Ishikawa (cell line): Measurements from ENCODE around the gene COQ4.
A peak's percentile ranks its signal among the peaks of the same experiment; 100 is the strongest.

Source experiments
- CEBPB ChIP-seq: IDR thresholded peaks from 2 replicates; pipeline ENCODE4 v1.6.1; 2012
- CREB1 ChIP-seq: IDR thresholded peaks from 2 replicates; pipeline ENCODE4 v1.6.1; 2012; ENCODE audit warnings: low read depth
- EGR1 ChIP-seq: IDR thresholded peaks from 2 replicates; pipeline ENCODE4 v1.6.1; 2012
- EP300 ChIP-seq: IDR thresholded peaks from 2 replicates; pipeline ENCODE4 v1.6.1; 2012; ENCODE audit warnings: borderline replicate concordance
- FOXM1 ChIP-seq: IDR thresholded peaks from 2 replicates; pipeline ENCODE4 v1.6.1; 2012; ENCODE audit warnings: low read depth, borderline replicate concordance
- NFIC ChIP-seq: IDR thresholded peaks from 2 replicates; pipeline ENCODE4 v1.6.1; 2012
- RAD21 ChIP-seq: IDR thresholded peaks from 2 replicates; pipeline ENCODE4 v1.6.1; 2012; ENCODE audit warnings: low read depth
- TAF1 ChIP-seq: IDR thresholded peaks from 2 replicates; pipeline ENCODE4 v1.6.1; 2012; ENCODE audit warnings: low read depth, mild to moderate bottlenecking
- TCF12 ChIP-seq: IDR thresholded peaks from 2 replicates; pipeline ENCODE4 v1.6.1; 2012; ENCODE audit warnings: low read depth
- TEAD4 ChIP-seq: IDR thresholded peaks from 2 replicates; pipeline ENCODE4 v1.6.1; 2012
- YY1 ChIP-seq: IDR thresholded peaks from 2 replicates; pipeline ENCODE4 v1.6.1; 2012; ENCODE audit warnings: low read depth
- ZBTB7A ChIP-seq: IDR thresholded peaks from 2 replicates; pipeline ENCODE4 v1.6.1; 2012; ENCODE audit warnings: low read depth
- TF ChIP-seq, protein P1 (sequence below): IDR thresholded peaks from 2 replicates; pipeline ENCODE4 v1.6.1; 2012
- TF ChIP-seq, protein P2 (sequence below): IDR thresholded peaks from 2 replicates; pipeline ENCODE4 v1.6.1; 2012
- TF ChIP-seq, protein P3 (sequence below): IDR thresholded peaks from 2 replicates; pipeline ENCODE4 v1.6.1; 2012; ENCODE audit warnings: low read depth, mild to moderate bottlenecking

The COQ4 gene

DNA sequence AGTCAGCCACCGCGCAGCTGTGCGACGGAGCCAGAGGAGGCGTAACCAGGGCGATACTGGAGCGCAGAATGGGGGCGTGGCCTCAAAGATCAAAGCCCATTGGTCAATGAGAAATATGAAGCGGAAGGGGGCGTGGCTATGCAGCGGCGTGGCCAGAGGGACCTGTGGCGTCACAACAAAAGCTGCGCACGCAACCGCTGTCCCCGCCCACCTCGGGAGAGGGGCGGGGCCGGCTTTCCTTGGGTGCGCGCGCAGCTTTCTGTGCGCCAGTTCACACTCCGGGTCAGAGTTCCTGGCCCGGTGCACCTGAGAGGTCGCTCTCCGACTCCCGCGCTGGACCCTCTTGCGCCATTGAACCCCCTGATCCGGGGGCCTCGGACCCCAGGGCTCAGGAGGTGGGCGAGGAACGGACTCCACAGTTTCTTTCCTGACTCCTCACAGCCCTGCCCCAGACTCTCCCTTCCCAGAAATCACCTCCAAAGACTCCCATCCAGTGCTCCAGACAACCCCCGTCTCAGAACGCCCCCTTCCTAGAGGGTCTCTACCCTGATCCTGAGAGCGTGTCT, 46.5 kb upstream of the COQ4 start, which contains the start of gene SWI5:
TSS of gene SWI5 (plus strand) at position 269 of the 566 bp plus-strand sequence.
- TF ChIP-seq RAD21, result no peak
- no peak for TF ChIP-seq FOXM1
- TF ChIP-seq ZBTB7A, result no peak
- peak; percentile 46; the same call in 1 of the 2 replicates for TF ChIP-seq CREB1
- TF ChIP-seq, protein P1, sequence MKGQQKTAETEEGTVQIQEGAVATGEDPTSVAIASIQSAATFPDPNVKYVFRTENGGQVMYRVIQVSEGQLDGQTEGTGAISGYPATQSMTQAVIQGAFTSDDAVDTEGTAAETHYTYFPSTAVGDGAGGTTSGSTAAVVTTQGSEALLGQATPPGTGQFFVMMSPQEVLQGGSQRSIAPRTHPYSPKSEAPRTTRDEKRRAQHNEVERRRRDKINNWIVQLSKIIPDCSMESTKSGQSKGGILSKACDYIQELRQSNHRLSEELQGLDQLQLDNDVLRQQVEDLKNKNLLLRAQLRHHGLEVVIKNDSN, result peak; percentile 51
- TF ChIP-seq, protein P2, sequence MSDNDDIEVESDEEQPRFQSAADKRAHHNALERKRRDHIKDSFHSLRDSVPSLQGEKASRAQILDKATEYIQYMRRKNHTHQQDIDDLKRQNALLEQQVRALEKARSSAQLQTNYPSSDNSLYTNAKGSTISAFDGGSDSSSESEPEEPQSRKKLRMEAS, result peak; percentile 8; the same call in 1 of the 2 replicates
- peak; percentile 36; the same call in 1 of the 2 replicates for TF ChIP-seq NFIC
- TF ChIP-seq, protein P3, sequence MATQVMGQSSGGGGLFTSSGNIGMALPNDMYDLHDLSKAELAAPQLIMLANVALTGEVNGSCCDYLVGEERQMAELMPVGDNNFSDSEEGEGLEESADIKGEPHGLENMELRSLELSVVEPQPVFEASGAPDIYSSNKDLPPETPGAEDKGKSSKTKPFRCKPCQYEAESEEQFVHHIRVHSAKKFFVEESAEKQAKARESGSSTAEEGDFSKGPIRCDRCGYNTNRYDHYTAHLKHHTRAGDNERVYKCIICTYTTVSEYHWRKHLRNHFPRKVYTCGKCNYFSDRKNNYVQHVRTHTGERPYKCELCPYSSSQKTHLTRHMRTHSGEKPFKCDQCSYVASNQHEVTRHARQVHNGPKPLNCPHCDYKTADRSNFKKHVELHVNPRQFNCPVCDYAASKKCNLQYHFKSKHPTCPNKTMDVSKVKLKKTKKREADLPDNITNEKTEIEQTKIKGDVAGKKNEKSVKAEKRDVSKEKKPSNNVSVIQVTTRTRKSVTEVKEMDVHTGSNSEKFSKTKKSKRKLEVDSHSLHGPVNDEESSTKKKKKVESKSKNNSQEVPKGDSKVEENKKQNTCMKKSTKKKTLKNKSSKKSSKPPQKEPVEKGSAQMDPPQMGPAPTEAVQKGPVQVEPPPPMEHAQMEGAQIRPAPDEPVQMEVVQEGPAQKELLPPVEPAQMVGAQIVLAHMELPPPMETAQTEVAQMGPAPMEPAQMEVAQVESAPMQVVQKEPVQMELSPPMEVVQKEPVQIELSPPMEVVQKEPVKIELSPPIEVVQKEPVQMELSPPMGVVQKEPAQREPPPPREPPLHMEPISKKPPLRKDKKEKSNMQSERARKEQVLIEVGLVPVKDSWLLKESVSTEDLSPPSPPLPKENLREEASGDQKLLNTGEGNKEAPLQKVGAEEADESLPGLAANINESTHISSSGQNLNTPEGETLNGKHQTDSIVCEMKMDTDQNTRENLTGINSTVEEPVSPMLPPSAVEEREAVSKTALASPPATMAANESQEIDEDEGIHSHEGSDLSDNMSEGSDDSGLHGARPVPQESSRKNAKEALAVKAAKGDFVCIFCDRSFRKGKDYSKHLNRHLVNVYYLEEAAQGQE, result no peak
- no peak for TF ChIP-seq EP300
- peak; percentile 39; the same call in 1 of the 2 replicates for TF ChIP-seq CEBPB
- 0 out of 2 replicates have a peak, but pooled peaks have one; percentile 11 for TF ChIP-seq TCF12
- no peak for TF ChIP-seq EGR1
- no peak for TF ChIP-seq TEAD4
- no peak for TF ChIP-seq YY1
- TF ChIP-seq TAF1, result peak; percentile 90

DNA sequence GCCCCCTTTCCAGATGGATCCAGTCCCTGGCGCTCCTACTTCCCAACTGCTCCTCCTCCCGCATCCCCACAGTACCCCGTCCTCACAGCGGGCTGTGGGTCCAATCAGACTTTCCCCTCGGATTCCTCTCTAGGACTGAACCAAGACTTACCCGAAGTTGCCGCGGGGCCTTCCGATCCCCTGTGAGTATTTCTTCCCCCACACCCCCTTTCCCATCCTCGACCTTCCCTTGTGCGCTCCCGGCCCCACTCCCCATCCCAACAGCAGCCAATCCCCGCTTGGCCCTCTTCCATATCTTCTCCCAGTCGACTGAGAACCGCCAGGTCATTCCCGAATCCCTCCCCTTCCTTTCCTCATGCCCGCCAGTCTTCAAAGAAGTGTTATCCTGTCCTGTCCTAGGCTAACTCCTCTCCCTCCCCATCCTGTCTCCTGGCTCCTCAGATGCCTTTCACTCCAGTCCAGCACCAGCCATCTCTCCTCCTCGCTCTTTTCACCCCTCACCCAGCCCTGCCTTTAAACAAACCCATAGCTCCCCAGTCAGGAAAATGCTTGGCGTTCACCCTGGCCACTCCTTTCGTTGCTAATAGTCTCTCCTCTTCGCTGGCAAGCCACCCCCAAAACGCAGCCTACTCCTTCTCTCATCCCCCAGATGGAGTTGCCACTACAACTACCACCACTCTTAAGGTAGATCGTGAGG, 45.9 kb upstream of the COQ4 start:
- TF ChIP-seq CEBPB, result no peak
- TF ChIP-seq, protein P1, result no peak
- TF ChIP-seq FOXM1, result no peak
- TF ChIP-seq RAD21, result no peak
- 0 out of 2 replicates have a peak, but pooled peaks have one; percentile 38 for TF ChIP-seq ZBTB7A
- TF ChIP-seq TCF12, result no peak
- no peak for TF ChIP-seq TEAD4

DNA sequence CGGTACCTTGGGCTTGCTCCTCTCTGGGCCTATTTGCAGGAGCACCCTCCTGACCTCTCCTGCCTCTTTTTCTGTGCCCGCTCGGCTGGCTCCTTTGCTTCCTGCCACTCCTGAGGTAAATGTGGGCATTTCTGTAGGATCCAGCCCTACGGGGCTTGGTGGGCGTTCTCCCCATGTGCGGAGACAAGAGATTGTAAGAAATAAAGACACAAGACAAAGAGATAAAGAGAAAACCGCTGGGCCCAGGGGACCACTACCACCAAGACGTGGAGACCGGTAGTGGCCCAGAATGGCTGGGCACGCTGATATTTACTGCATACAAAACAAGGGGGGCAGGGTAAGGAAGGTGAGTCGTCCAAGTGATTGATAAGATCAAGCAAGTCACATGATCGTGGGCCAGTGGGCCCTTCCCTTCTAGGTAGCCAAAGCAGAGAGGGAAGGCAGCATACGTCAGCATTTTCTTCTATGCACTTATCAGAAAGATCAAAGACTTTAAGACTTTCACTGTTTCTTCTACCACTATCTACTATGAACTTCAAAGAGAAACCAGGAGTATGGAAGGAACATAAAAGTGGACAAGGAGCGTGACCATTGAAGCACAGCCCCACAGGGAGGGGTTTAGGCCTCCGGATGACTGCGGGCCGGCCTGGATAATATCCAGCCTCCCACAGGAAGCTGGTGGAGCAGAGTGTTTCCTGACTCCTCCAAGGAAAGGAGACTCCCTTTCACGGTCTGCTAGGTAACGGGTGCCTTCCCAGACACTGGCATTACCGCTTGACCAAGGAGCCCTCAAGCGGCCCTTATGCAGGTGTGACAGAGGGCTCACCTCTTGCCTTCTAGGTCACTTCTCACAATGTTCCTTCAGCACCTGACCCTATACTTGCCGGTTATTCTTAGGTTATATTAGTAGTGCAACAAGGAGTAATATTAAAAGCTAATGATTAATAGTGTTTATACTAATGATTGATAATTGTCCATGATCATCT, 43.3 kb upstream of the COQ4 start:
- TF ChIP-seq, protein P1, result peak; percentile 34; the same call in 1 of the 2 replicates

DNA sequence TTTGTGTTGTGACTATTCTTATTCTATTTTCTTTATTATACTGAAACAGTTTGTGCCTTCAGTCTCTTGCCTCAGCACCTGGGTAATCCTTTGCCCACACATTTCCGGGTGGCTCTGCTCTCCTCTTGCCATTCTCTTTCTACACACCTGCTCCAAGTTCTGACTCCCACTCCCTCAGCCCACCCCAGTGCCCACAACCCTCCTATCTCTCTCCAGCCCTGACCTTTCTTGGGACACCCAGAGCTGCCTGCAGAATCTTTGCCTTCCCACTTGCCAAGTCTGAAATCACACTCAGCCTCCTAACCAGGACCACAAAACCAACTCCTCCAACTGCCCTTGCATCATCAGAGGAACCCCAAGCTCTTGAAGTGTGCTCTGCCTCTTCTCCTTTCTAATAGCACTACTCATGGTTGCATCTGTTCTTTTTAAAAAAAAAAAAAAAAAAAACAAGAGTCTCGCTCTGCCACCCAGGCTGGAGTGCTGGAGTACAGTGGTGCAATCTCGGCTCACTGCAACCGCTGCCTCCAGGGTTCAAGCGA, 42.5 kb upstream of the COQ4 start:
- TF ChIP-seq EP300 (no peak), YY1 (no peak), TCF12 (no peak), RAD21 (no peak), TEAD4 (no peak), CEBPB (no peak)
- TF ChIP-seq, protein P2, result no peak

DNA sequence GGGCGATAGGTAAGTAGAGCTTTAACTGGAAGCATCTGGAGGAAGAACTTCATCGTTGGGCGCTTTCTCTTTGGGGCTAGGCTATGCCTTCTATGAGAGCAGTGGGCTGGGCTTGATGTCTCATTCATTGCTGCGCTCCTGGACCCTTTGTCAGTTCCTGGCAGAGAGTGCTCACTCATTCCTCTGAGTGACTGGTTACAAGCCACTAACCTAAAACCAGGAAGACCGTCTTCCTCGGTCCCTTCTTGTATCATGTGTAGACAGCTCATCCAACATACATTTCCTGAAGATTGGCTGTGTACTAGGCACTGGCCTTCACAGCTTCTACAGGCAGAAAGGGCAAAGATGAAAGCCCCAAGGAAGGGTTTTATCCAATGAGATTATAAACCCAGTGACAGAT, 40.1 kb upstream of the COQ4 start:
- TF ChIP-seq FOXM1, result no peak
- no peak for TF ChIP-seq CEBPB
- TF ChIP-seq TCF12, result no peak
- TF ChIP-seq ZBTB7A, result no peak
- no peak for TF ChIP-seq NFIC
- TF ChIP-seq, protein P1, result no peak
